ENCODE results near the gene SHISAL2A.
A peak's percentile ranks its signal among the peaks of the same experiment; 100 is the strongest.
"Not testable (repeated sequence)": the region's sequence is repeated elsewhere in the genome, so short reads cannot be mapped to it uniquely, and the experiment has no call there.

SHISAL2A gene

DNA sequence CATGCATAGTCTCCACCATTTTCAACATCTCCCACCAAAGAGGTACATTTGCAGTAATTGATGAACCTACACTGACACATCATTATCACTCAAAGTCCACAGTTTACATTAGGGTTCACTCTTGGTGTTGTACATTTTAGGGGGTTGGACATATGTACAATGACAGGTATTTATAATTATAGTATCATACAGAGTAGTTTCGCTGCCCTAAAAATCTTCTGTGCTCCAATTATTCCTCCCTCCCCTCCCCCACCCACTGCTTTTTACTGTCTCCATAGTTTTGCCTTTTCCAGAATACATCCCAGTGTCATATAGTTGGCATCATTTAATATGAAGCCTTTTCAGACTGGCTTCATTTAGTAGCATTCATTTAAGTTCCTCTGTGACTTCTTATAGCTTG lies 51.6 kb downstream of the SHISAL2A start:
- DNase-seq (ENCODE audit: low read depth in 2 of 2): no peak

DNA sequence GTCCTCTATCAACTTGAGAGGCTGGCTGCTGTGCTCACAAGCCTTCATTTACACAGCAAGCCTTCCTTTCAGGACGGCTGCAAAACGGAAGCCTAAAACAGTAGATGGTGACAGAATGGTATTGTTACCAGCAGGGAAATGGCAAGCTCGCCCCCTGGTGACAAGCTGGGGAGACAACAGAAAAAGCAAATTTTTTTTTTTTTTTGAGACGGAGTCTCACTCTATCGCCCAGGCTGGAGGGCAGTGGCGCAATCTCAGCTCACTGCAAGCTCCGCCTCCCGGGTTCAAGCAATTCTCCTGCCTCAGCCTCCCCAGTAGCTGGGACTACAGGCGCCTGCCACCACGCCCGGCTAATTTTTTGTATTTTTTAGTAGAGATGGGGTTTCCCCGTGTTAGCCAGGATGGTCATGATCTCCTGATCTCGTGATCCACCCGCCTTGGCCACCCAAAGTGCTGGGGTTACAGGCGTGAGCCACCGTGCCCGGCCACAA lies 53.3 kb downstream of the SHISAL2A start:
- peak; percentile 62 to 63 for DNase-seq (ENCODE audit: low read depth in 2 of 2)

DNA sequence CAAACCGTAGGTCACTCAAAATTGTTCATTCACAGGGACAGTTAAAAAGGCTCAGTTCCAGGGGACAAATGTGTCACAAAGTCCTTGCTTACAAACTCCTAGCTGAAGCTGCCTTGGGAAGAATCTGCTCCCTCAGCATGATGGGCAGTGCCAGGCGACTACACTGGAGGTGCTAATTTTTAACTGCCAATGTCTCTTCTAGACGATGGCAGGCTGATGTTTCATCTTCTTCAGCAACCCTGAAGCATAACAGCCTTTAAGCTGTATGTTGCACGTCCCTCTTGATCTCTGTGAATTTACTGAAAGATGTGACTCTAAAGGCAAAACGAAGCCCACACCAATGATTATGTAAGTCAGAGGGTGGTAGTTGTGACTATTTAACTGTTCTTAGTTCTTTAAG lies 53.9 kb downstream of the SHISAL2A start:
- DNase-seq (ENCODE audit: low read depth in 2 of 2): no peak

DNA sequence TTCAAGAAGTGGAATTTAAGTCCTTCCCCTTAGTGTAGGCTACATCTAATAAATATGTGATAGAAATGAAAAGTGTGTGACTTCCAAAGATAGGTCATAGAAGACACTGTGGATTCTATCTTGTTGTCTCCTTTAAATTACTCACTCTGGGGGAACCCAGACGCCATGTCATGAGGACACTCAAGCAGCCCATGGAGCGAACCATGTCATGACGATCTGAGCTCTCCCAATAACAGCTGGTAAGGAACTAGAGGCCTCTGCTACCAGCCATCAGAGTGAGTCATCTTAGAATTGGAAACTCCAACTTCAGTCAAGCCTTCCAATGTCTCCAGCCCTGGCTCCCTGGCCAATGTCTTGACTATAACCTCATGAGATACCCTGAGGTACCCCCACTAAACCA lies 58.9 kb downstream of the SHISAL2A start:
- no peak for DNase-seq (ENCODE audit: low read depth in 2 of 2)

DNA sequence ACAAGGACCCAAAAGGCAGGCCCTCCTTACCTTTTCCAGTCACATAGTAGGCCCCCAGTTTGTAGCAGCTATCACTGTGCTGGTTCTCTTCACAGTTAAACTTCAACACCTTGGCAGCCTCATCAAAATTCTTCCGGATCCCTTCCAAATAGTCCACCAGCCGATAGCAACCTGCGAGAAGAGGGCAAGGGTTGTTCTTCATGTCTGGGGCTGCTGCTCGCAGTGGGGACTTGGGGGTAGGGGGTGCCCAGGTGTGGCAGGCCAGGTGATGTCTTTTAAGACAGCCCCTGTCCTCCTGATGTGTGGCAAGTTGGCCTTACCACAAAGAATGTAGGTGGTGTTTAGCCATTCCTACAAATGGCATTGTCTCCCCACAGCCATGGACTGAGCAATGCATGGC lies 59.7 kb downstream of the SHISAL2A start:
- DNase-seq (ENCODE audit: low read depth in 2 of 2): no peak

DNA sequence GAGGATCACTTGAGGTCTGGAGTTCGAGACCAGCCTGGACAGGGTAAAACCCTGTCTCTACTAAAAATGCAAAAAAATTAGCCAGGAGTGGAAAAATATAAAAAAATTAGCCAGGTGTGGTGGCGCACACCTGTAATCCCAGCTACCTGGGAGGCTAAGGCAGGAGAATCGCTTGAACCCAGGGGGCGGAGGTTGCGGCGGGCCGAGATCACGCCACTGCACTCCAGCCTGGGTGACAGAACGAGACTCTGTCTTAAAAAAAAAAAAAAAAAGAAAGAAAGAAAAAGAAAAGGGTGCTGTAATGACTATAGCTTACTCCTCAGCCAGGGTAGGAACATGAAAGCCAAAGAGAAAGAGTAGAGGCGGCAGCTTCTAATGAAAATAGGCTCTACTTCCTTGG lies 60.4 kb downstream of the SHISAL2A start:
- not testable (repeated sequence) for DNase-seq (ENCODE audit: low read depth in 2 of 2)

DNA sequence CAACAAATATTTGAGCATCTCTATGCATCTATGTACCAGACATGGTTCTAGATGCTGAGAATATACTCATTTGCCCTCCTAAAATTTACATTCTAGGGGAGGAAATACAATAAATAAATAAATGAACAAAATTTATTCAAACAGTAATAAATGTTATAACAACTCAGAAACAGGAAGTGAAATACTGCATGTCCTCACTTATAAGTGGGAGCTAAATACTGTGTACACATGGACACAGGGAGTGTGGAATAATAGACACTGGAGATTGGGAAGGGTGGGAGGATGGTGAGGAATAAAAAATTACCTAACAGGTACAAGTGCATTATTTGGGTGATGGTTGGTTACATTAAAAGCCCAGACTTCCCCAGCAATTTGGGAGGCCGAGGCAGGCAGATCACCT lies 60.9 kb downstream of the SHISAL2A start:
- DNase-seq (ENCODE audit: low read depth in 2 of 2): no peak

DNA sequence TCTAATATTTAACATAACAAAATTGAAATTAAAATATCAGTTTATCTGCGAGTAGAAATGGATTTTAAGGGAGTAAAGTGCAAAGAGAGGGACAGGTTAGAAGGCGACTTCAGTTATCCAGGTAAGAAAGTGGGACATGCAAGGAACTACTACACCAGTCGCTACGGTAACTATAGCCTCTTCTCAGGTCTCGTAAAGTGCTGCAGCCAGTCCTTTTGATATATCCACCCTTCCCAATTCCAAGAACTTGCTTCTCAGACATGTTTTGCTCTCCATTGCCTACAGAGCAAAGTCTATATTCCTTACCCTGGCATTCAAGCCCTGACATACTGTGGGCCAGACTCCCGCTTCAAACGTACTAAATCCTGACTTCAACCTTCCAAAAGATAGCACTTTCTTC lies 62.7 kb downstream of the SHISAL2A start:
- no peak for DNase-seq (ENCODE audit: low read depth in 2 of 2)

DNA sequence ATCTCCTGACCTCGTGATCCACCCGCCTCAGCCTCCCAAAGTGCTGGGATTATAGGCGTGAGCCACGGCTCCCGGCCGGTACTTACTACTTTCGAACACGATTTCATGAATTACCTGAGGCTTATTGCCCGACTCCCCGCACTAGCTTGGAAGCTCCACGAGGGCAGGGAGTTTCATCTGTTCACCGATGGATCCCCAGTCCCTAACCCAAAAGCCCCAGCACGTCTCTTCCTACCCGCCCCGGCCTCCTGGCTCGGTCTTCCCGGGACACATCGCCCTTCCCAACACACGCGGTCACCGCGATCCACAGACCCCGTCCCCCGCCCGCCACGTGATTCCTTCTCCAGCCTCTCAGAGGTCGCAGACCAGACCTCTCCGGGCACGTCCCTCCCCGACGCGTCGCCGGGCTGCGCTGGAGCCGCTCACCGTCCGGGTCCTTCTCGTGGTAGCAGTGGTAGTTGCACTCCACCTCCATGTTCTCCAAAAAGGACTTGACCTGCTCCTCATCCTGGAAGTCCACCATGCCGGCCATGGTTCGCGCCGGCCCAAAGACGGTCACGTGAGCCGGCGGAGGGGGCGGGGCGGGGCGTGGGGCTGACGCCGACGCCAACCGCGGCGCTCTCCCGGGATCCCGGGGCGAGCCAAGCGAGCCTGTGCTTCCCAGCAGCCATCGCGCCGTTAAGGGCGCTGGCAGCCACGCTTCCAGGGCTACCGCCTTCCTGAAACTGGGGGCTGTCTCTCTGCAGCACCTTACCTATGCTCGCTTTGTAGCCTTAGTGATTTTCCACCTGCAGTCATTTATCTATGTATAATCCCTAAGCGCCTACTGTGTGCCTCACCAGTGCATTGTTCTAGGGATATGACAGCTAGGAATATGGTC lies 65.1 kb downstream of the SHISAL2A start, which contains the start of gene COA7:
Gene COA7 (minus strand): TSS at position 553 of the 880 bp plus-strand sequence. CDS start 21 bp downstream, at position 532.
- peak; percentile 62 to 76 for DNase-seq (ENCODE audit: low read depth in 2 of 2)

DNA sequence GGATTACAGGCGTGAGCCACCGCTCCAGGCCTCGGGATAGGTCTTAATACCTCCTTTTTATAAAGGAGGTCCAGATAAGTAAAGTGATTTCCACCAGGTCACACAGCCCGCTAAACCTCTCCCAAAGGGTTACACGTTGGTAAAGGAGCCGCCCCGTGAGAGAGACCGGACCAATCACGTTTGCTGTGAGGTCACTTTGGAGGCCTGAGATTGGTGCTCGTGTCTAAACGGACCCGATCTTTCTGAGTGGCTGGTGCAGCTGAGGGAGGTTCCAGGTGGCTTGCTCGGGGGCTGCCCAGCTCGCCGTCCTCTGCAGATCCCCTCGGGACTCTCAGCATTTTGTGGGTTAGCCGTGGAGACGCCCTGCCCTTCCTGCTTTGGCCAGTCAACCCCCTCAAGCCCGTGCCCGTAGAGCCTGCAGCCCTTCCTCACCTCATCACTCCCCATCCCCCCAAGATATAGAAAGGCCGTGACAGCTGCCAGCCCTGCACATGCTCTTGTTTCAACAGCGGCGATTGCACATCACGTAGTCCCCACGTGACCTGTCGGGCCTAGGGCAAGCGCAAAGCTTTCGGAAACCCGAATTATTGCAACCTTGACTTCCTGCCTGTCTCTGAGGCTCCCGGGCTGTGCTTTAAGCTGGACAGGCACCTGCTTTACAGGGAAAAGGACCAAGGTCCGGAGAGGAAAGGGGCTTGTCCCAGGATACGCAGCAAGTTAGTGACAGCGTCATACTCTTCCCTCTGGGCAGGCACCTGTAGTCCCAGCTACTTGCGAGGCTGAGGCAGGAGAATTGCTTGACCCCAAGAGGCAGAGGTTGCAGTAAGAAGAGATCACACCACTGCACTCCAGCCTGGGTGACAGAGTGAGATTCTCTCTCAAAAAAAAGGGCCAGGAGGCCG lies 70.2 kb downstream of the SHISAL2A start:
- DNase-seq (ENCODE audit: low read depth in 2 of 2): peak; percentile 64 to 76

DNA sequence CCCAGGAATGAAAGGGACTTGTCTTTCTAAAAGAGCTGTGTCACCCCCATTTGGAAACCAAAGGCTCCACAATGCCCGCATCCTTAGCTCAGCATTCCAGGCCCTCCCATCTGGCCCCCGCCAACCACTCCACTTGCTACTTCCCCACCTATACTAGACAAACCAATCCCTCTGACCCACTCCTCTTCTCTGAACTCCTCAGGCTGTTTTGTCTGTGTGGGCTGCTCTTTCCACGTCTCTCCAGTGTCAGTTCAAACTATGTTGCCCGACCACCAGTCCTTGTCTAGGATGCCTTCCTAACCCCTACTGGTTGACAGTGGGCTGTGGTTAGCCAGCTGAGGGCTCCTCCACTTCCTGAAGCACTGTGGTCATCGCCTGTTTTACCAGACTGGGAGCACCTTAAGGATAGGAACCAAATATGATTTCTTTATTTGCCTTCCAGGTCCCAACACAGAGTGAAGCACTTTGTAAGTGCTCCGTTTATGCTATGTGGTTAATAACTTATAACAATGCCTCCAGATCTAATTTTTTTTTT lies 73.2 kb downstream of the SHISAL2A start:
- no peak for DNase-seq (ENCODE audit: low read depth in 2 of 2)
